HS-5 (cell line): ENCODE results near the gene PIM3.
A peak's percentile ranks its signal among the peaks of the same experiment; 100 is the strongest.
"Not testable (repeated sequence)": the region's sequence is repeated elsewhere in the genome, so short reads cannot be mapped to it uniquely, and the experiment has no call there.

ENCODE experiments used
- DNase-seq: peaks from one replicate; pipeline ENCODE4 v3.0.0-alpha.2; 2012; ENCODE audit warnings: low read depth

PIM3 gene

GRCh38 chr22:49966774-49967705 lies 6.5 kb downstream of the PIM3 start:
- no peak for DNase-seq

- DNase-seq: no peak
Measured at GRCh38 chr22:49967706-49968208, 7.2 kb downstream of the PIM3 start.

DNA sequence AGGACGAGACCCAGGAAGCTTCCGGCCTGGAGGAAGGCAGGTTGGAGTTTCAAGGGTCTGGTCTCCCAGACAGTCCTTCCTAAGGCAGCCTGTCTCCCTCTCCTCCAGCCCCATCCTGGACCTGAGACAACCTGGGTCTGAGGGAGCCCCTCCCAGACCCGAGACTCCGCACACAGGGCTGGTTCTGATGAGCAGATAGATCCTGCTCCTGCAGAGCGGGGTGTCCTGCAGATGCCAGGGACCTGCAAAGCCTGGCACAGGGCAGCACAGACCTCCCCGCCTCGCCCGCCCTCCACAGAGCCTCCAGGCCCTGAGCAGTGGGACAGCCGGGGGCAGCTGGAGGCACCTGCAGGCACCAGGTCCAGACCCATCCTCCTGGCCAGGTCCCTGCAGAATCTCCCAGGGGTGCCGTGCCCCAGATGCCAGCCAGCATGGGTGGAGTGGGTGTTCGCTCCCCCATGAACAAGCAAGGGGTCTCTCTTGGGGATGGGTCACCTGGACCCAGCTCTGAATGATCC lies 7.8 kb downstream of the PIM3 start:
- DNase-seq: no peak

- no peak for DNase-seq
Measured at GRCh38 chr22:49968831-49969661, 8.5 kb downstream of the PIM3 start.

- DNase-seq: no peak
Measured at GRCh38 chr22:49969751-49970527, 9.4 kb downstream of the PIM3 start.

GRCh38 chr22:49970528-49971231 lies 10.1 kb downstream of the PIM3 start:
- DNase-seq: peak; percentile 93

- peak; percentile 47 for DNase-seq
Measured at GRCh38 chr22:49971232-49972162, 10.9 kb downstream of the PIM3 start.

- no peak for DNase-seq
Measured at GRCh38 chr22:49972163-49973017, 11.8 kb downstream of the PIM3 start.

DNA sequence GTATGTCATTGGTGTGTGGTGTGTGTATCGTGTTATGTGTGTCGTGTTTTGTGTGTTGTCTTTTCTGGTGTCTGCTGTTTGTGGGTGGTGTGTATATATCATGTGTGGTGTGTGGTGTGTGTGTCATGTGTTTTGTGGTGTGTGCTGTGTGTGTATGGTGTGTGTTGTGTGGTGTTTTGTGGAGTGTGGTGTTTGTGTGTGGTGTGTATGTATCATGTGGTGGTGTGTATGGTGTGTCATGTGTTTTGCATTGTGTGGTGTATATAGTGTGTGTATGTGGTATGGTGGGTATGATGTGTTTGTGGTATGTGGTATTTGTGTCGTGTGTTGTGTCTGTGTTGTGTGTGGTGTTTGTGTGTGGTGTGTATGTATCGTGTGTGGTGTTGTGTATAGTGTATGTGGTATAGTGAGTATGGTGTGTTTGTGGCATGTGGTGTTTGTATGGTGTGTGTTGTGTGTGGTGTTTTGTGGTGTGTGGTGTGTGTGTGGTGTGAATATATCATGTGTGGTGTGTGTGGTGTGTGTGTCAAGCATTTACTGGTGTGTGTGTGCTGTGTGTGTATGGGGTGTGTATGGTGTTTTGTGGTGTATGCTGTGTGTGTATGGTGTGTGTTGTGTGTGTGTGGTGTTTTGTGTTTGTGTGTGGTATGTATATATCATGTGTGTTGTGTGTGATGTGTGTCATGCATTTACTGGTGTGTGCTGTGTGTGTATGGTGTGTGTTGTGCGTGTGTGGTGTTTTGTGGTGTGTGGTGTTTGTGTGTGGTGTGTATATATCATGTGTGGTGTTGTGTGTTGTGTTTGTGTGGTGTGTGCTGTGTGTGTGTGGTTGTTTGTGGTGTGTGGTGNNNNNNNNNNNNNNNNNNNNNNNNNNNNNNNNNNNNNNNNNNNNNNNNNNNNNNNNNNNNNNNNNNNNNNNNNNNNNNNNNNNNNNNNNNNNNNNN lies 12.7 kb downstream of the PIM3 start:
- DNase-seq: no peak

DNA sequence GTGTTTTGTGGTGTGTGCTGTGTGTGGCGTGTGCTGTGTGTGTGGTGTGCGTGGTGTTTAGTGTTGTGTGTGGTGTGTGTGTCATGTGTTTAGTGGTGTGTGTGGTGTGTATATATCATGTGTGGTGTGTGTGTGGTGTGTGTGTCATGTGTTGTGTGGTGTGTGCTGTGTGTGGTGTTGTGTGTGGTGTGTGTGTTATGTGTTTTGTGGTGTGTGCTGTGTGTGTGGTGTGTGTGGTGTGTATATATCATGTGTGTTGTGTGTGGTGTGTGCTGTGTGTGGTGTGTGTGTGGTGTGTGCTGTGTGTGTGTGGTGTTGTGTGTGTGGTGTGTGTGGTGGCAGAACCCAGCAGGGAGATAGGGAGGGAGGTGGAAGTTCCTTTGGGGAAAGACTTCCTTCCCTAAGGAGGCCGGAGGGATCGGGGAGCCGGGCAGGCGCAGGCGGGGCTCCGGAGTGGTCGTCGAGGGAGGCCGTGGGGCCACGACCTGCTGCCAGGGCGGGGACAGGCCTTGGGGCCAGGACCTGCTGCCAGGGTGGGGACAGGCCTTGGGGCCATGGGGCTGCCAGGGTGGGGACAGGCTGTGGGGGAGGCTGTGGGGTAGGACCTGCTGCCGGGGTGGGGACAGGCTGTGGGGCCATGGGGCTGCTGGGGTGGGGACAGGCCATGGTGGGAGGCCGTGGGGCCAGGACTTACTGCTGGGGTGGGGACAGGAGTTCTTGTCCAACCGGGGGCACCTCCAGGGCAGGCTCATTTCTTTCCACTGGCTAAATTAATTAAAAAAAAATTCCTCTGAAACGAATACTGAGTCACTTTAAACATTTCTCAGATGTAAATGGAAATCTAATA lies 15.2 kb downstream of the PIM3 start:
- no peak for DNase-seq

GRCh38 chr22:49976439-49977175 lies 16.0 kb downstream of the PIM3 start:
- no peak for DNase-seq

GRCh38 chr22:49977578-49977977 lies 17.0 kb downstream of the PIM3 start:
- DNase-seq: no peak

DNA sequence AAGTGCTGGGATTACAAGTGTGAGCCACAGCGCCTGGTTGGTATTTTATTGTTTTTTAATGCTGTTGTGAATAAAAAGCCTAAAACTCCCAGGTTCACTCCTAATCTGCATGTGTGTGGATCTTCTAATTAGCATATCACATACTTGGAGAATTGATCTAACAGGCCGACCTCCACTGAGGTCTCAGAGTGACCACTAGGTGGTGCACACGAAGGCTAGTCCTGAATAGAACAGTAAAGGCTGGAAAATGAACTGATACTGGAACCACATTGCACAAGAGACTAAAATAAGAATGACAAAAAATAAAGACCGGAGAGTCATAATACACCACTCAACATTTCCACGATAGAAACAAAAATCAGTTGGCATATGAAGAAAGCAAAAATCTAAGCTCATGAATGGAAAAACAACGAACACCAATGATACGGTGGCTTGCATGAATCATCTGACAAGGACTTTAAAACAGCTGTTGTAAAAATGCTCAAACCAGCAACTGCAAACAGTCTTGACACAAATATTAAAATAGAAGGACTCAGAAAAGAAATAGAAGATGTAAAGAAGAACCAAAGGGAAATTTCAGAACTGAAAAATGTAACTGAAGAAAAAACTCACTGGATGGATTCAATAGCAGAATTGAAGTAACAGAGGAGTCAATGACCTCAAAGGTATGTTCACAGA lies 19.2 kb downstream of the PIM3 start:
- no peak for DNase-seq

GRCh38 chr22:49981799-49982198 lies 21.2 kb downstream of the PIM3 start:
- not testable (repeated sequence) for DNase-seq
